Measurements from ENCODE around the gene KIF25.
A peak's percentile ranks its signal among the peaks of the same experiment; 100 is the strongest.

The KIF25 gene

DNA sequence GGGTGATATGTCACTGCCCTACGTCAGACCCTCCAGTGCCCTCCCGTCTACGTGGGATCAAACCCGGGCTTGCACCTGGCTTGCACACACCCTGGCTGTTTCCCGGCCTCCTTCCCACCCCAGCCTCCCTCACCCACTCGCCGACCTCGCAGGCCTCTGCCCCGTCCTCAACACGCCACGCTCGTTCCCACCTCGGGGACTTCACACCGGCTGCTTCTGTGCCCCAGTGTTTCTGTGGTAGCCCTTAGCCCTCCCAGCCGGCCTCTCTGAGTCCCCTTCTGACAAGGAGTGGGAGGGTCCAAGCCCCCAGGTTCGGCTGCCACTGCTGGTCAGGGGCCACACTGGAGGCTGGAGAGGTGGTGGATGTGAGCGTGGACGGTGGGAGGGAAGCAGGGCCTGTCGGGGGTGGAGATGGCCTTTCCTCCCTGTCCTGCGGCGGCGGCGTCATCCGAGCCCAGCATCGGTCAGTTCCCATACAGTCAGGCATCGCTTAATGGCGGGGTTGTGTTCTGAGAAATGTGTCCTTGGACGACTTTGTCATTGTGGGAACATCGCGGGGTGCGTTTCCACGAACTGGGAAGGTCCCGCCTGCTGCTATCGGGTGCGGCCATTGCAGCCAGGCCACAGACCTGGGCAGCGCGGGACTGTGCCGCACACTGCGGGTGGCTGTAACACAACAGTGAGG, 11.4 kb upstream of the KIF25 start:
- Histone ChIP-seq H3K23ac (ENCODE audit: low read length) (no peak overlapping the region), H3K9ac (ENCODE audit: low read length) (no peak overlapping the region), H2BK120ac (ENCODE audit: low read depth, low read length) (no peak overlapping the region), H3K79me1 (ENCODE audit: low read length) (no peaks in the 10 kb centered on the region), H3K4ac (ENCODE audit: low read depth, low read length) (no peak overlapping the region), H3K56ac (ENCODE audit: low read length) (no peak overlapping the region), H2BK5ac (ENCODE audit: low read length) (no peak overlapping the region), H4K5ac (ENCODE audit: low read length) (no peak overlapping the region), H2BK15ac (replicated peaks; ENCODE audit: low read depth) (no peak overlapping the region), H3K27me3 (ENCODE audit: insufficient read depth, low read length, poor library complexity) (no peaks in the 10 kb centered on the region), H3K18ac (ENCODE audit: low read length) (no peak overlapping the region), H4K8ac (ENCODE audit: low read depth, low read length) (no peak overlapping the region), H2AK5ac (ENCODE audit: low read length) (no peak overlapping the region), H3K4me1 (ENCODE audit: control insufficient read depth, low read depth, low read length) (no peaks in the 10 kb centered on the region), H3K27ac (ENCODE audit: low read depth, low read length) (no peak overlapping the region), H3K79me2 (ENCODE audit: control insufficient read depth, insufficient read depth, low read length) (no peaks in the 10 kb centered on the region), H3K4me3 (ENCODE audit: low read length) (no peak overlapping the region), H3K36me3 (ENCODE audit: control insufficient read depth, insufficient read depth, low read length) (no peaks in the 10 kb centered on the region), H3K4me2 (ENCODE audit: low read length) (no peak overlapping the region)
- WGBS (ENCODE audit: extremely low coverage, insufficient coverage, low lambda C conversion rate): no CpG with 5 or more reads among the region's 39 CpGs
- no peak for DNase-seq

GRCh38 chr6:167987396-167988153, 9.9 kb upstream of the KIF25 start:
- no peak overlapping the region for H3K4me2 ChIP-seq (ENCODE audit: low read length)
- no CpG with 5 or more reads among the region's 35 CpGs for WGBS (ENCODE audit: extremely low coverage, insufficient coverage, low lambda C conversion rate)

DNA sequence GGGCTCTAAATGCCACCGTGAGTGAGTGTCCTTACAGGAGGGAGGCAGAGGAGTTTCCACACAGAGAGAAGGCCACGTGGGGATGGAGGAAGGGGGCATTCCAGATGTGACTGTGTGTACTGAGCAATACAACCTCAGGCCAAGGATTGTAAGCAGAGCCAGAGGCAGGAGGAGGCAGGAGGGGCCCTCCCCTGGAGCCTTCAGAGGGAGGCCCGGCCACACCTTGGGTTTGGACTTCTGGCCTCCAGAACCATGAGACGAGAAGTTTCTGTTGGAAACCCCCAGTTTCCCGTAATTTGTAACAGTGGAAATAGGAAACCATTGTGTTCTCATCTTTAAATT, 9.3 kb upstream of the KIF25 start:
- no peaks in the 10 kb centered on the region for H3K36me3 ChIP-seq (ENCODE audit: control insufficient read depth, insufficient read depth, low read length)
- no peaks in the 10 kb centered on the region for H3K4me1 ChIP-seq (ENCODE audit: control insufficient read depth, low read depth, low read length)
- H2BK5ac ChIP-seq (ENCODE audit: low read length): no peak overlapping the region
- H3K23ac ChIP-seq (ENCODE audit: low read length): peak overlapping the region; percentile 16
- no CpG with 5 or more reads among the region's 5 CpGs for WGBS (ENCODE audit: extremely low coverage, insufficient coverage, low lambda C conversion rate)
- no peak overlapping the region for H2BK120ac ChIP-seq (ENCODE audit: low read depth, low read length)
- no peak overlapping the region for H4K5ac ChIP-seq (ENCODE audit: low read length)
- no peaks in the 10 kb centered on the region for H3K79me1 ChIP-seq (ENCODE audit: low read length)
- no peak overlapping the region for H3K4me2 ChIP-seq (ENCODE audit: low read length)
- DNase-seq: no peak
- H2BK15ac ChIP-seq (replicated peaks; ENCODE audit: low read depth): no peak overlapping the region
- H3K18ac ChIP-seq (ENCODE audit: low read length): no peak overlapping the region
- no peak overlapping the region for H3K4ac ChIP-seq (ENCODE audit: low read depth, low read length)
- no peaks in the 10 kb centered on the region for H3K79me2 ChIP-seq (ENCODE audit: control insufficient read depth, insufficient read depth, low read length)
- H3K4me3 ChIP-seq (ENCODE audit: low read length): no peak overlapping the region
- no peak overlapping the region for H2AK5ac ChIP-seq (ENCODE audit: low read length)
- H4K8ac ChIP-seq (ENCODE audit: low read depth, low read length): no peak overlapping the region
- H3K27me3 ChIP-seq (ENCODE audit: insufficient read depth, low read length, poor library complexity): no peaks in the 10 kb centered on the region
- no peak overlapping the region for H3K27ac ChIP-seq (ENCODE audit: low read depth, low read length)
- H3K56ac ChIP-seq (ENCODE audit: low read length): no peak overlapping the region
- H3K9ac ChIP-seq (ENCODE audit: low read length): no peak overlapping the region

More at GRCh38 chr6:167987396-167988153, 9.9 kb upstream of the KIF25 start:
- Histone ChIP-seq H3K27me3 (ENCODE audit: insufficient read depth, low read length, poor library complexity) (no peaks in the 10 kb centered on the region), H3K4me3 (ENCODE audit: low read length) (no peak overlapping the region), H2BK5ac (ENCODE audit: low read length) (no peak overlapping the region), H3K79me1 (ENCODE audit: low read length) (no peaks in the 10 kb centered on the region), H3K23ac (ENCODE audit: low read length) (peak overlapping the region; percentile 16), H4K8ac (ENCODE audit: low read depth, low read length) (no peak overlapping the region), H2BK15ac (replicated peaks; ENCODE audit: low read depth) (no peak overlapping the region), H3K4me1 (ENCODE audit: control insufficient read depth, low read depth, low read length) (no peaks in the 10 kb centered on the region), H3K27ac (ENCODE audit: low read depth, low read length) (no peak overlapping the region), H3K79me2 (ENCODE audit: control insufficient read depth, insufficient read depth, low read length) (no peaks in the 10 kb centered on the region), H3K4ac (ENCODE audit: low read depth, low read length) (no peak overlapping the region), H3K18ac (ENCODE audit: low read length) (no peak overlapping the region), H3K9ac (ENCODE audit: low read length) (no peak overlapping the region), H4K5ac (ENCODE audit: low read length) (no peak overlapping the region), H2AK5ac (ENCODE audit: low read length) (no peak overlapping the region), H3K36me3 (ENCODE audit: control insufficient read depth, insufficient read depth, low read length) (no peaks in the 10 kb centered on the region), H3K56ac (ENCODE audit: low read length) (no peak overlapping the region), H2BK120ac (ENCODE audit: low read depth, low read length) (no peak overlapping the region)
- DNase-seq: no peak

- Histone ChIP-seq H2AK5ac (ENCODE audit: low read length) (no peak overlapping the region), H3K4me1 (ENCODE audit: control insufficient read depth, low read depth, low read length) (no peaks in the 10 kb centered on the region), H3K4me3 (ENCODE audit: low read length) (no peak overlapping the region), H3K9ac (ENCODE audit: low read length) (no peak overlapping the region), H3K27ac (ENCODE audit: low read depth, low read length) (no peak overlapping the region), H2BK120ac (ENCODE audit: low read depth, low read length) (no peak overlapping the region), H3K18ac (ENCODE audit: low read length) (no peak overlapping the region), H2BK15ac (replicated peaks; ENCODE audit: low read depth) (no peak overlapping the region), H2BK5ac (ENCODE audit: low read length) (no peak overlapping the region), H4K5ac (ENCODE audit: low read length) (no peak overlapping the region), H3K56ac (ENCODE audit: low read length) (no peak overlapping the region), H3K4ac (ENCODE audit: low read depth, low read length) (no peak overlapping the region), H4K8ac (ENCODE audit: low read depth, low read length) (no peak overlapping the region), H3K27me3 (ENCODE audit: insufficient read depth, low read length, poor library complexity) (no peaks in the 10 kb centered on the region), H3K79me1 (ENCODE audit: low read length) (no peaks in the 10 kb centered on the region), H3K23ac (ENCODE audit: low read length) (no peak overlapping the region), H3K4me2 (ENCODE audit: low read length) (no peak overlapping the region), H3K79me2 (ENCODE audit: control insufficient read depth, insufficient read depth, low read length) (no peaks in the 10 kb centered on the region), H3K36me3 (ENCODE audit: control insufficient read depth, insufficient read depth, low read length) (no peaks in the 10 kb centered on the region)
- no peak for DNase-seq
- WGBS (ENCODE audit: extremely low coverage, insufficient coverage, low lambda C conversion rate): no CpG with 5 or more reads among the region's 36 CpGs
Observed at GRCh38 chr6:167988945-167989841, 8.3 kb upstream of the KIF25 start.

GRCh38 chr6:167990016-167990945, 7.2 kb upstream of the KIF25 start:
- Histone ChIP-seq H3K36me3 (ENCODE audit: control insufficient read depth, insufficient read depth, low read length) (no peaks in the 10 kb centered on the region), H3K56ac (ENCODE audit: low read length) (no peak overlapping the region), H4K8ac (ENCODE audit: low read depth, low read length) (no peak overlapping the region), H3K4me1 (ENCODE audit: control insufficient read depth, low read depth, low read length) (no peaks in the 10 kb centered on the region), H3K27me3 (ENCODE audit: insufficient read depth, low read length, poor library complexity) (no peaks in the 10 kb centered on the region), H3K23ac (ENCODE audit: low read length) (no peak overlapping the region), H2BK5ac (ENCODE audit: low read length) (no peak overlapping the region), H3K4ac (ENCODE audit: low read depth, low read length) (no peak overlapping the region), H3K4me3 (ENCODE audit: low read length) (no peak overlapping the region), H3K79me1 (ENCODE audit: low read length) (no peaks in the 10 kb centered on the region), H2BK15ac (replicated peaks; ENCODE audit: low read depth) (no peak overlapping the region), H3K4me2 (ENCODE audit: low read length) (no peak overlapping the region), H3K9ac (ENCODE audit: low read length) (no peak overlapping the region), H3K18ac (ENCODE audit: low read length) (no peak overlapping the region), H2BK120ac (ENCODE audit: low read depth, low read length) (no peak overlapping the region), H4K5ac (ENCODE audit: low read length) (no peak overlapping the region), H3K79me2 (ENCODE audit: control insufficient read depth, insufficient read depth, low read length) (no peaks in the 10 kb centered on the region), H3K27ac (ENCODE audit: low read depth, low read length) (no peak overlapping the region), H2AK5ac (ENCODE audit: low read length) (no peak overlapping the region)
- DNase-seq: no peak
- WGBS (ENCODE audit: extremely low coverage, insufficient coverage, low lambda C conversion rate): no CpG with 5 or more reads among the region's 75 CpGs

Measured in mesendoderm (in vitro differentiated cells).